H9 (cell line): ENCODE data around the gene PRSS50. TPM values are rescaled to one million over a fixed set of nuclear protein-coding genes. Genes with fewer than 3 reads are reported as not detected.

ENCODE experiments used
- DNase-seq: peaks from one replicate; pipeline ENCODE4 v3.0.0-alpha.2; 2017
- H2AFZ ChIP-seq: one replicate; pipeline ENCODE4 v1.6.1; 2013; ENCODE audit warnings: mild to moderate bottlenecking, low read length, control low read depth, moderate library complexity
- H2AK5ac ChIP-seq: 2 replicates; pipeline ENCODE4 v1.6.1; 2013; ENCODE audit warnings: low read length, control low read depth, mixed read lengths; ENCODE audit not compliant: insufficient read length
- H2BK120ac ChIP-seq: one replicate; pipeline ENCODE4 v1.6.1; 2013; ENCODE audit warnings: low read depth, mild to moderate bottlenecking, low read length, control low read depth, inconsistent platforms; ENCODE audit not compliant: poor library complexity, severe bottlenecking
- H2BK12ac ChIP-seq: 2 replicates; pipeline ENCODE4 v1.6.1; 2013; ENCODE audit warnings: low read length, control low read depth, mixed read lengths, low read depth; ENCODE audit not compliant: insufficient read length
- H2BK15ac ChIP-seq: 2 replicates; pipeline ENCODE4 v1.6.1; 2013; ENCODE audit warnings: low read depth, low read length, control low read depth
- H2BK20ac ChIP-seq: one replicate; pipeline ENCODE4 v1.6.1; 2013; ENCODE audit warnings: low read depth, mild to moderate bottlenecking, low read length, control low read depth, inconsistent platforms; ENCODE audit not compliant: poor library complexity, severe bottlenecking
- H2BK5ac ChIP-seq: 2 replicates; pipeline ENCODE4 v1.6.1; 2013; ENCODE audit warnings: low read length, control low read depth, mixed read lengths; ENCODE audit not compliant: insufficient read length
- H3K14ac ChIP-seq: 2 replicates; pipeline ENCODE4 v1.6.1; 2013; ENCODE audit warnings: low read length, control low read depth; ENCODE audit not compliant: insufficient read depth
- H3K18ac ChIP-seq: 2 replicates; pipeline ENCODE4 v1.6.1; 2013; ENCODE audit warnings: low read depth, mild to moderate bottlenecking, mixed read lengths, low read length, control low read depth; ENCODE audit not compliant: insufficient read length
- H3K23ac ChIP-seq: 2 replicates; pipeline ENCODE4 v1.6.1; 2013; ENCODE audit warnings: low read length, control low read depth, mixed read lengths, low read depth; ENCODE audit not compliant: insufficient read length
- H3K23me2 ChIP-seq: 2 replicates; pipeline ENCODE4 v1.6.1; 2013; ENCODE audit warnings: low read depth, mild to moderate bottlenecking, mixed read lengths, low read length, control low read depth; ENCODE audit not compliant: insufficient read length, poor library complexity, severe bottlenecking
- H3K27ac ChIP-seq: 2 replicates; pipeline ENCODE4 v1.5.1; 2013; ENCODE audit warnings: low read length, control low read depth, mixed read lengths, low read depth; ENCODE audit not compliant: insufficient read length
- H3K27me3 ChIP-seq: 2 replicates; pipeline ENCODE4 v1.6.1; 2013; ENCODE audit warnings: low read length, control low read depth, inconsistent platforms; ENCODE audit not compliant: insufficient read depth
- H3K4ac ChIP-seq: 2 replicates; pipeline ENCODE4 v1.6.1; 2013; ENCODE audit warnings: low read depth, mild to moderate bottlenecking, control low read depth, inconsistent platforms, low read length, moderate library complexity
- H3K4me1 ChIP-seq: 2 replicates; pipeline ENCODE4 v1.6.1; 2013; ENCODE audit warnings: low read length, control low read depth, inconsistent platforms; ENCODE audit not compliant: insufficient read depth
- H3K4me2 ChIP-seq: 2 replicates; pipeline ENCODE4 v1.6.1; 2013; ENCODE audit warnings: low read length, control low read depth, mixed read lengths; ENCODE audit not compliant: insufficient read length, insufficient read depth
- H3K56ac ChIP-seq: 2 replicates; pipeline ENCODE4 v1.6.1; 2013; ENCODE audit warnings: low read depth, mild to moderate bottlenecking, mixed read lengths, low read length, control low read depth; ENCODE audit not compliant: insufficient read length
- H3K79me1 ChIP-seq: 2 replicates; pipeline ENCODE4 v1.6.1; 2013; ENCODE audit warnings: low read depth, mild to moderate bottlenecking, moderate library complexity, low read length, control low read depth, inconsistent platforms; ENCODE audit not compliant: insufficient read depth, poor library complexity, severe bottlenecking
- H3K79me2 ChIP-seq: 2 replicates; pipeline ENCODE4 v1.6.1; 2013; ENCODE audit warnings: low read length, control low read depth, inconsistent platforms; ENCODE audit not compliant: insufficient read depth
- H3K9ac ChIP-seq: 2 replicates; pipeline ENCODE4 v1.6.1; 2013; ENCODE audit warnings: low read length, control low read depth, mixed read lengths; ENCODE audit not compliant: insufficient read length; ENCODE audit errors: extremely low read depth
- H3K9me3 ChIP-seq: one replicate; pipeline ENCODE4 v1.6.1; 2013; ENCODE audit warnings: low read depth, low read length, inconsistent platforms; ENCODE audit not compliant: control insufficient read depth
- H3T11ph ChIP-seq: one replicate; pipeline ENCODE4 v1.6.1; 2013; ENCODE audit warnings: mild to moderate bottlenecking, low read length, control low read depth, inconsistent platforms
- H4K20me1 ChIP-seq: one replicate; pipeline ENCODE4 v1.6.1; 2013; ENCODE audit not compliant: control insufficient read depth, insufficient read length, insufficient read depth
- H4K5ac ChIP-seq: 2 replicates; pipeline ENCODE4 v1.6.1; 2013; ENCODE audit warnings: low read depth, mild to moderate bottlenecking, mixed read lengths, low read length, control low read depth; ENCODE audit not compliant: insufficient read length
- H4K8ac ChIP-seq: replicated peaks from 2 replicates; pipeline ENCODE4 v1.6.1; 2013; ENCODE audit warnings: low read length, control low read depth, mixed read lengths, low read depth; ENCODE audit not compliant: insufficient read length
- H4K91ac ChIP-seq: 2 replicates; pipeline ENCODE4 v1.6.1; 2013; ENCODE audit warnings: low read depth, mild to moderate bottlenecking, moderate library complexity, mixed read lengths, low read length, control low read depth; ENCODE audit not compliant: insufficient read length
- H3K27ac Mint-ChIP-seq, 3 experiments: 2 replicates in 2 of 3; 3 replicates in 1 of 3; pipeline ENCODE4 v1.8.0; 2020 to 2021; ENCODE audit warnings: mixed read lengths in 3 of 3, mild to moderate bottlenecking in 1 of 3, moderate library complexity in 1 of 3
- H3K27me3 Mint-ChIP-seq: 2 replicates; pipeline ENCODE4 v1.8.0; 2021; ENCODE audit warnings: low read depth, mild to moderate bottlenecking, moderate library complexity, mixed read lengths
- H3K36me3 Mint-ChIP-seq, 3 experiments: 2 replicates in 2 of 3; 3 replicates in 1 of 3; pipeline ENCODE4 v1.8.0; 2020 to 2021; ENCODE audit warnings: low read depth in 3 of 3, mixed read lengths in 3 of 3; ENCODE audit not compliant: insufficient read depth in 1 of 3
- H3K4me1 Mint-ChIP-seq, 2 experiments: 2 replicates each; pipeline ENCODE4 v1.8.0; 2020; ENCODE audit warnings: mixed read lengths in 2 of 2
- H3K4me3 Mint-ChIP-seq, 2 experiments: 2 replicates in 1 of 2; 3 replicates in 1 of 2; pipeline ENCODE4 v1.8.0; 2020 to 2021; ENCODE audit warnings: mild to moderate bottlenecking in 2 of 2, mixed read lengths in 2 of 2, moderate library complexity in 1 of 2
- H3K9me3 Mint-ChIP-seq, 2 experiments: 2 replicates in 1 of 2; 3 replicates in 1 of 2; pipeline ENCODE4 v1.8.0; 2020; ENCODE audit warnings: mild to moderate bottlenecking in 2 of 2, mixed read lengths in 2 of 2, moderate library complexity in 1 of 2
- CTCF ChIP-seq: fragments of 200-600 bp; sonication (generic); conservative IDR thresholded peaks from 3 replicates; pipeline ENCODE4 v1.8.0; 2021; ENCODE audit warnings: antibody characterized with exemption, mild to moderate bottlenecking
- WGBS: extraction: QIAGEN DNeasy Blood & Tissue Kit; methylation state at CpG from one replicate; pipeline ENCODE4 v1.1.7; 2013; ENCODE audit warnings: missing lambda C conversion rate, low lambda C conversion rate, mixed read lengths; ENCODE audit not compliant: insufficient read length; ENCODE audit errors: extremely low coverage; 5-methylcytosine and 5-hydroxymethylcytosine counted together
- total RNA-seq: library from RNA; stranded (reverse); gene quantifications from 2 replicates; pipeline ENCODE4 v1.2.1, GENCODE V29; 2021

PRSS50 gene
- total RNA-seq, 1 experiment from 2014 or later: 0.24 TPM

DNA sequence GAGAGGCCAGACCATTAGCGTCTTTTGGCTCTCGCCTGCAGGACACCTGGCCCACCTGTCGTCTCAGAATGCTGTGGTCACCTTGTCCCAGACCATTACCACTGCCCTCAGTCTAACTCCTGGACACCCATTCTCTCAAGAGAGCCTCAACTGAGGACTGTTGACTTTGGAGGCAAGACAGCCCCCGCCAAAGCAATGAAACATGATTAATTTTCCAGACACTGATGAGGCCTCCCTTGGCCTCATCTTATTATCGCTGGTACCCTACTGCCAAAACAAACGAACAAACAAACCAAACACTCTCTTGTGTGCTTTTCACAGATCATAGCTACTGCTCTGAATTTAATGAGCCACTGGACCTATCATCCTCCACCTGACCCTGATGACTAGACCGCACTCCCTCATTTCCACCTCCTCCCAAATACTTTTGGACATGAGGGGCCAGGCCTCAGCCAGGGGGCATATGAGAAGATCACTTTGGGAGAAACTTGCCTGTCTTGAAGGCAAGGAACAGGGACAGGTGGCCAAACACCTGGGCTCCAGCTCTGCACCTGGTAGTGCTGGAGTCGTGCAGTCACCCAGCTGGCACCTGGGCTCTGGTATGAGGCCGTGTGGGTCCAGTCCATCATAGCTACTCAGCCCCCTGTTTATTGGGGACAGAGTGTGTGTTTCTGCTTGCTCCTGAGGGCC lies 51.8 kb downstream of the PRSS50 start:
- H3T11ph ChIP-seq: no peak overlapping the region
- TF ChIP-seq CTCF: no peak
- no peak overlapping the region for H3K9ac ChIP-seq
- H3K4me1 ChIP-seq: peaks cover 7% of the 10 kb centered on the region; the same call in 1 of the 2 replicates
- no peak overlapping the region for H3K27ac ChIP-seq
- H2BK20ac ChIP-seq: no peak overlapping the region
- H3K18ac ChIP-seq: no peak overlapping the region
- H2BK12ac ChIP-seq: no peak overlapping the region
- H3K14ac ChIP-seq: no peak overlapping the region
- H2BK15ac ChIP-seq: no peak overlapping the region
- no peak overlapping the region; a peak in 1 of 7 replicates for H3K27ac Mint-ChIP-seq
- H3K79me1 ChIP-seq: no peaks in the 10 kb centered on the region
- no peaks in the 10 kb centered on the region for H3K23me2 ChIP-seq
- DNase-seq: peak; percentile 18
- no peak overlapping the region for H3K56ac ChIP-seq
- H4K91ac ChIP-seq: no peak overlapping the region
- no peaks in the 10 kb centered on the region for H3K36me3 Mint-ChIP-seq
- no peaks in the 10 kb centered on the region for H3K9me3 Mint-ChIP-seq
- no peak overlapping the region for H2BK5ac ChIP-seq
- no peaks in the 10 kb centered on the region for H3K27me3 ChIP-seq
- H4K5ac ChIP-seq: no peak overlapping the region
- no peak overlapping the region for H2AK5ac ChIP-seq
- no peaks in the 10 kb centered on the region for H3K79me2 ChIP-seq
- H3K4me3 Mint-ChIP-seq: no peak overlapping the region
- no peak overlapping the region for H2BK120ac ChIP-seq
- H3K23ac ChIP-seq: no peak overlapping the region
- no peak overlapping the region for H2AFZ ChIP-seq
- peaks cover 6% of the 10 kb centered on the region for H3K27me3 Mint-ChIP-seq
- peaks cover 32 to 33% of the 10 kb centered on the region in 2 experiments for H3K4me1 Mint-ChIP-seq
- H3K4ac ChIP-seq: no peak overlapping the region
- H3K9me3 ChIP-seq: no peaks in the 10 kb centered on the region
- H3K4me2 ChIP-seq: no peak overlapping the region
- no peak overlapping the region for H4K8ac ChIP-seq
- WGBS: no CpG with 5 or more reads among the region's 9 CpGs
- H4K20me1 ChIP-seq: no peaks in the 10 kb centered on the region
